Nucleus accumbens (tissue), 56 donors: ENCODE data around the gene TSPAN18.

Experiments used
- DNase-seq, 56 donors: peaks; one replicate each; lab custom pipeline; 2025; lab: John Stamatoyannopoulos, UW

Gene TSPAN18

DNA sequence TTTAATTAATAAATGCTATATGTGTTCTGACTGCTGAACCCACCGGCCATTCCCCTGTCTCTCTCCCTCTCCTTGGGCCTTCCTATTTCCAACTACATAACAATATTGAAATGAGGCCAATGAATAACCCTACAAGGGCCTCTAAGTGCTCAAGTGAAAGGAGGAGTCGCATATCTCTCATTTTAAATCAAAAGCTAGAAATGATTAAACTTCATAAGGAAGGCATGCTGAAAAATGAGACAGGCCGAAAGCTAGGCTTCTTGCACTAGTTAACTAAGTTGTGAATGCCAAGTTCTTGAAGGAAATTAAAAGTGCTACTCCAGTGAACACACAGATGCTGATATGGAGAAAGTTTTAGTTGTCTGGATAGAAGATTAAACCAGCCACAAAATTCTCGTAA lies 109.2 kb downstream of the TSPAN18 start:
- no peak for DNase-seq

DNA sequence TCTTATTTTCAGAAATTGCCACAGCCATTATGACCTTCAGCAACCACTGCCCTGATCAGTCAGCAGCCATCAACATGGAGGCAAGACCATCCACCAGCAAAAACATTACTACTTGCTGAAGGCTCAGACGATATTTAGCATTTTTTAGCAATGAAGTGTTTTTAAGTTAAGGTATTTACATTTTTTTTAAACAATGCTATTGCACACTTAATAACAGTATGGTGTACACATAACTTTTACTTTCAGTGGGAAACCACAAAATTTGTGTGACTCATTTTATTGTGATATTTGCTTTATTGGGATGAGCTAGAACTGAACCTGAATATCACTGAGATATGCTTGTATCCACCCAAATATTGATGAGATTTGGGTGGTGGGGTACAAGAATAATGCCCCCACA lies 110.9 kb downstream of the TSPAN18 start:
- DNase-seq = no peak

DNA sequence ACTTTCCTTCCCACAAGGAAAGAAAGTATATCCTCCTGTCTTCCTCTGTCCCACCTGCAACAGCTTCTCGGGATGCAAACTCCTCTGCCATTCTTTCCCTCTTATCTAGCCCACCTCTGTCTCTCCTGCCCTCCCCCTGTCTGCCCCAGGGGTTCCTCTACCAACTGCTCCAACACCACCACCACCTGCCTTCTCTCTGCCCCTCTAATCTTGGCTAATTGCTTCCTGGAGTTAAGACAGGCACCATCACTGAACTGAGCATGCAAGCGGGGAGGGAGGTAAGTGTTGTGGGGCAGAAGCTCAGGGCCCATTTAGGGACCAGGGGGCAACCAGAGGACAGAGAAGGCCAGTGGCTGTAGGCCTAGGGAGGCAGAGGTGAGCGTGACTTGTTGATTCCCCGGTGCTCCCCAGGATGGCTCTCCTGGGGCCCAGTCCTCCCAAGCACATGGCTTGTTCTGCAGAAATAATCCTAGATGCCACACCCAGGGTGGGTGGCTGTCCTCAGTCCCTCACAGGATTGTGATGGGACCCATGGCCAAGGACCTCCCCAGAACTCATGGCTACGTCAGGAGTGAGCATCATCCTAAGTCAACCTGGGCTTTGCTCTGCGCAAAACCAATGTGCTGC lies 112.8 kb downstream of the TSPAN18 start:
- DNase-seq = no peak

DNA sequence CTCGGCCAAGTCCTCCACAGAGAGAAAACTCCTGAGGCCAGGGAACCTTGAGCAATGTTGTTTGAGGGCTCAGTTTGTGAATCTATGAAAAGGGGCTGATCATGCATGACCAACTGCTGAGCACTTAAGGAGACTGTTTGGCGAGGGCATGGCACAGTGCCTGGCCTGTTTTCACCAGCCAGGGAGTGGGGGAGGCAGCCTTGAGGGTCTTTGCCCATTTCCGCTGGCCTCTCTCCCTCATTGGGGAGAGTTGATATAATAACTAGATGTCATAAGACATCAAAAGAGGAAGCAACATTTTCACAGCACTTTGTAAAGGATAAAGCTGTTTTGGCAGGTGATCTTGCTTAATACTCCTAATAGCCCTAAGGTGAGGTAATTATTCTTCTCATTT lies 113.3 kb downstream of the TSPAN18 start:
- DNase-seq = no peak

DNA sequence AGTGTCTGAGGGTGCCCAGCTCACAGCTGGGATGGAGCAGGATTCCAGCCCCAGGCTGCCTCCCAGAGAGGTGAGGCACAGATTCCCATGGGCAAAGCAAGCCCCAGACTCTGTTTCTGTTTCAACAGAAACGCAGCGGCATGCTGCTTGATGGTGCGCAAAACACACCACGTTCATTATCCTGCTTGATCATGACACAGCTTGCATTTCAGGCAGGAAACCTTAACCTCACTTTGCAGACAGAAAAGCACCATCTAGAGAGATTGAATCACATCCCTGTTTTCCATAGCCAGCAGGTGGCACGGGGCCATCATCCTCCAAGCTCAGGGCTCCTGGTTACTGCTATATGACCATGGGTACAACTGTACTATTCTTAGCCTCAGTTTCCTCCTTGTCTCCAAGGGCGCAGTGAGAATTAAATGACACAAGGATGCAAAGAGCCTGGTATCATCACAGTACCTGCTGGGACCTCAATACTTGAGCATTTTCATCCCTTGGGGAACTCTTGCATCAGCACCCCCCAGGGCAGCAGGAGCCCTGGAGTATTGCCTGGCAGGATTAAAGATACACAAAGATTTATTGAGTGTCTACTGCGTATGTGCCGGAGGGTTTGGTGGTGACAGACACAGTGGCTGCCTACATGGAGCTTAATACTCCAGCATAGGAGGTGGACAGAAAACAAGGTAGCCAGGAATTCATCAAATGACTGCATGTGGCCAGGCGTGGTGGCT lies 113.9 kb downstream of the TSPAN18 start:
- no peak for DNase-seq

DNA sequence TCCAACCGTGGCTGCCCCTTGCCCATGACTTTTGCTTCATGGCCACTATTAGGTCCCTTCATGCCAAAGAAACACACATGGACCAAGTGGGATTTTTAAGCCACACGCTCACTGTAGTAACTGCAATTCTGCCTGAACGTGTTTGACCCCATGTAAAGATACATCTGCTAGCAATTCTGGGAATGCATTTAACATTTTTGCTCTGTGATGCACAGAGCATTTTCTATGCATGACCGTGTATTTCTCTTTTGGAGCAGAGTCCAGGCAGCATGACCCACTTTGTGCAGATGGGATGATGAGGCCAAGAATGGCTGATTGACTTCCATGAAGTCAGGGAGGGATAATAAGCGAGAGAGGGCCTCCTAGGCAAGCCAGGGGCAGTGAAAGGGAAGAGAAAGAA lies 115.5 kb downstream of the TSPAN18 start:
- DNase-seq = no peak

DNA sequence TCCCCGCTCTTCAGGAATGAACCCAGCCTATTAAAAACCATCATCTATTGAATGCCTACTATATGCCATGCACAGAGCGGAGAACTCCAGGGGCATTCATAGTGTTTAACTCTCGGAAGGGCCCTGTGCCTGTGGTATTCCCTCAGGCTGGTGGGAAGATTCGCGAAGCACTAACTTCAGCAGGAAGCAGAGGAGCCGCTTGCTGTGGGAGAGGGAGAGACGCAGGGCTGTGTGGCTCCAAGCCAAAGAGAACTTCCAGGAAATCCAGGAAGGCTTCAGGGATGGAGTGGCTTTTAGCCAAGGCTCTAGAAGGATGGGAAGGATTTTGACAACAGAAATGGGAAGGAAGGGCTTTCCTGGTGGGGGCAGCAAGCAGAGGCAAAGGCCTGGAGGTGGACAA lies 120.1 kb downstream of the TSPAN18 start:
- DNase-seq = no peak

DNA sequence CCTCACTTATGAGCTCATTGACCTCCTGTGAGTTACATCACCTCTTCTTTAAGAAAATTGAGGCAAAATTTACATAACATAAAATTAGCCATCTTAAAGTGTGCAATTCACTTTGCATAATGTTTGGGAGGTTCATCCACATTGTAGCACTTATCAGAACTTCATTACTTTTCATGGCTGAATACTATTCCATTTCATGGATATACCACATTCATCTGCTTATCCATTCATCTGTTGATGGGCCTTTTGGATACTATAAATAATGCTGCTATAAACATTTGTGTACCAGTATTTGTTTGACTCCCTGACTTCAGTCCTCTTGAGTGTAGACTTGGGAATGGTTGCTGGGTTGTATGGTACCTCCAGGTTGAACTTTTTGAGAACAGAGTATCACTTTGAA lies 120.6 kb downstream of the TSPAN18 start:
- no peak for DNase-seq

DNA sequence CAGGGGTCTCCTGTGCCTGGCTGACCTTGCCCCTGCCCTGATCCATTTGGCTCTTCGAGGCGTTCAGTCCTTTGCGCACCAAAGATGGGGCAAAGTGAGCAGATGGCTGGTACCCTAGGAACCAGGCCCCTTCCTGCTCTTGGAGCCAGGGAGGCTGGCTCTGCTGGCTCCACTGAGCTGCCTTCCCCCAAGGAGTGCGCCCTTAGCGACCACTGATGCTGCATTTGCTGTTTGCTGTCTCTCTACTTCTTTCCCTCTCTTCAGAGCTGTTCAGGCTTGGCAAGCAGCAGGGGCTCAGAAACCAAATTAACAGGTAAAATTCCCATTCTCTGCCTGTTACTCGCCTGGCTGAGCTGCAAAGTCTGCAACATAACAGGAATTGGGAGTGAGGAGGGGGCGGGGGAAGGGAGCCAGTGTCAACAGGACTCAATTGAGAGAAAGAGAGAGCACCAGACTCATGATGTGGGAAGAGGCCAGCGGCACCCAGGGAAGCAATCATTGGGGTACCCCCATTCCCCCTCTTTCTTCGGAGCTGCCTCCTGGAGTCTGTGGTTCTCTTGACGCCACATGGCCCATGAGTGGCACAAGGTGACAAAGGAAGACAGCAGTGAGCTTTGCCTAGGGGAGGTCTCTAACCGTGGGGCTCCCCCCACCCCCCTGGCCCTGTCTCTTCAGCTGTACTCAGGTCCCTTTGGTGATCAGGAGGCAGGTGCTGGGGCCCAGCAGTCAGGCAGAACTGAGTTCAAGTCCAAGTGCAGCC lies 121.6 kb downstream of the TSPAN18 start:
- no peak for DNase-seq

DNA sequence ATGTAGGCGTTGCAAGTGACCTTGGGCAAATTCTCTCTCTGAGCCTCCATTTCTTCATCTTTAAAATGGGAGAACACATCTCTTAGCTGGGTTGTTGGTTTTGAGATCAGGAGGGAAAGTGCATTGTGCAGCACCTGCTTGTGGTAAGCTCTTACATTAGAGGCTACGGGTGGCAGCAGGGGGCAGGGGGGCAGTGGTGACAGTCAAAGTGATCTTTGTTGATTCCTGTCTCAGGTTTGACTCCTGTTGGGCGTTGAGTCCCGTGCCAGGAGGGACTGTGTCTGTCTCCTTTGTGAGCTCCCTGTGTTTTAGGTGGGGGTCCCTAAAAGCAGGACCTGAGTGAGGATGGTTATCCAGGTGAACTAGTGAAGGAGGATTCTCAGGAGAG lies 122.2 kb downstream of the TSPAN18 start:
- no peak for DNase-seq

DNA sequence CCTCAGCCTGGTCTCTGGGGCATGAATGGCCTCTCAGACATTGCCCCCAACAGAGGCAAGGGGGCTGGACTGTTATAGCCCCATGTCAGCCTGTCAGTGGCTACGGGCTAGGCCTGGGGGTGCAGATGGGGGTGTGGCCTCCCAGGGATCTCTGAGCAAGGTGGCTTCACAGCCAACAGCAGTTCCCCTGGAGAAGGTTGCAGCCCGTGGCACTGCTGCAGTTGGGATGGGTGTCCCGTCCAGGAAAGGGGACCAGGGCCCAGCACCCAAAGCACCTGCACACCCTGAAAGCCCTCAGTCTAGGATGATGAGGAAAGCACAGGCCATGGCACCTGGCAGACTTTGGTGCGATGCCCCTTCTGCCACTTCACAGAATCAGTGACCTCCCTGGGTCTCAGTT lies 122.7 kb downstream of the TSPAN18 start:
- DNase-seq = no peak

DNA sequence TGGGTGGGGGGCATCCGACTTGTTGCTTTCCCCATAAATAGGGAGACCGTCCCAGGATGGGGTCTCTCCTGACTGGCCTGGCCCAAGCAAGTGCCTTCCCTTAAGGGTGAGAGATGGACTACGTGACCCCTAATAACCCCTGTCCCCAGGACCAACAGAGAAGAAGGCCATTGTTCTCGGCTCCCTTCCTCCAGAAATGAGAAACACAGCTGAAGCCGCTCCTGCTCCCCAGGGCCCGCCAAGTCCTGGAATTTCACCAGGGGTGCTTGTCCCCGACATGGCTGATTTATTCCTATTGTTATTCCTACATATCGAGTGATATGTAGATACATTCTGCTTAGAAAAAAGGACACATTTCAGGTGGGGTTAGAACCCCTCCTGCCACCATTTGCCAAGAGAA lies 123.2 kb downstream of the TSPAN18 start:
- DNase-seq = no peak

DNA sequence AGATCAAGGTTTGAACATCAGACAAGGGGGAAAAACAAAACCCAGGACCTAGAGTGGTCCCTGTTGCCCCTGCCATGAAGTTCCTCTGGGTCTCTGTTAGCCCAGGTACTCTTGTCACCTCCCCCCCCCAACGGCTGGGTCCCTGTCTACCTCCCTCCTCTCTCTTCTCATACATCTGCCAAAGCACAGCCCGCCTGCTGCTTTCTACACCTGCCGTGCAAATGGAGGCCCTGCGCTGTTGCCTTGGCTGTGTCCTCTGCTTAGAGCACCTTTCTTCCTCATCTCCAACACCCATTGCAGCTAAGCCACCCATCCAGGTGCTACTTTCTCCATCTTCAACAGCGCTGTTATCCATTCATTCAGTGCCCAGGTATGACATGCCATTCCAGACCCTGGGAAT lies 124.7 kb downstream of the TSPAN18 start:
- no peak for DNase-seq

DNA sequence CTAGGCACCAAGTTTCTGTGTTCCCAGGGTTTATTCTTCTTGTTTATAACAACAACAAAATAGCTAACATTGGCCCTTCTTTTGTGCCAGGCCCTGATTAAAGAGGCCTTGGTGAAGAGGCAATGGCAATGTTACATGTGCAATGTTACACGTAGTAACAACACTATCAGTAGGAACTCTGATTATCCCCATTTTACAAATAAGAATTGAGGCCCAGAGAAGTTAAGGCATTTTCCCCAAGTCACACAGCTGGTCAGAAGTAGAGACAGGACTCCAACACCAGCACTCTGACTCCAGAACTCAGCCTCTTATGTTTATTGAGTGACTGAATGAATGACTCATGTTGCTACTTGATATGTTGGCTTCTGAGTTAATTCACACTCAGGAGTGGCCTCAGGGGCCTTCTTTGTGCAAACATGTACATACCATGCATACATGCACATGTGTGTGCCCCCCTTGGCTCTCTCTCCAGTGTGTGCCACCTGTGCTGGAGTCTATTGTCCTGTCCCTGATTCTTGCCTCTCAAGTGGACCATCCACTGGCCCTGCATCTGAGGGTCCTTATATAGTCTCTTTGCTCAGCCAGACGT lies 125.5 kb downstream of the TSPAN18 start:
- no peak for DNase-seq

DNA sequence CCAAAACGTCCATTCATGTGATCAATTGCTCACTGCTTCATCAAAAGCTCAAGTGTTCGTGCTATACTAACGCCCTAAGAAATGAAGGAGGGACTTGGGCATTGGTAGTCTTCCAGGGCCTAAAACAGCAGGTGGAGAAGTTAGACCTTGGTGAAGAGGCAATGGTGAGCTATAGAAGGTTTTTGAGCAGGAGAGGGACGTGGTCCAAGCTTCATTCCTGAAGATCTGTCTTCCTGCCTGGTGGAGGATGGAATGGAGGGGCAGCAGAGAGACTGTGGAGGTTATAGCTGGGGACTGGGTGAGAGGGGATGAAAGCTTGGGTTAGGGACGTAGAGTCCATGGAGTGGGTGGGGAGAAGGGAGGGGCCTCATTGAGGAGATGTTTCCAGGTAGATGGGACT lies 126.2 kb downstream of the TSPAN18 start:
- DNase-seq = no peak

DNA sequence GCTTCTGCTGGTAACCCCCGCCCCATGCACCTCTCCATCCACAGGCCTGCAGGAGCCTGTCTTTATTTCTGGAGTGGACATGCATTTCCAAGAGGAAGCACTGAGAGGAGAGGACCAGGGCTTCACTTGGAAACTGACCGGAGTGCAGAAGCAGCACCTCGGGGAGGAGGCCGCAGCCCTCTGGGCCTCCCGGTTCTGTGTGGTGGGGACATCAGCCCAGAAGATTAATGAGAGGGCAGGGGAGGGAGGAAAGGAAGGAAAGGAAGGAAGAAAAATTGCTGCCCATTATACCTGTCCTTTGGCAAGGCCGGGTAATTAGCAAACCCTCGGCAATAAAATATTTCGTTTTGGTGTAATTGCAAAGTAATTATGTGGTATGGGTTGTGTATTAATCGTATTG lies 126.9 kb downstream of the TSPAN18 start:
- DNase-seq = no peak

DNA sequence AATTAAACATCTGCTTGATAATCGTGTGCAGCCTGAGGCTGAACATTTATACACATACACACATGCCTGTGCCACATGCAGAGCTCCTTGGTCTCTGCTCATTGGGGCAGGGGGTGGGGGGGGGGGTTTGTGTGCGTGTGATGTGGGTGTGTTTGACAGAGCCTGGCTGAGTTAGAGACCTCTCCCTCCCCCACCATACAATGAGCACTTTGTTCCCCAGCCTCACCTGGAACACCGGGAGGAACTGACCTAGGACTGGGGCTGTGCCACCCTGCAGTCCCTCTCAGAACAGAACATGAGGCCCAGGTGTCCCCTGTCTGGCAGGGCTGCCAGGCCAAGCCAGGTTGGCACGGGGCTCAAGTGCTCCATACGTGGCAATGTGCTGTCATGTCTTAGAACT lies 127.3 kb downstream of the TSPAN18 start:
- DNase-seq = no peak

DNA sequence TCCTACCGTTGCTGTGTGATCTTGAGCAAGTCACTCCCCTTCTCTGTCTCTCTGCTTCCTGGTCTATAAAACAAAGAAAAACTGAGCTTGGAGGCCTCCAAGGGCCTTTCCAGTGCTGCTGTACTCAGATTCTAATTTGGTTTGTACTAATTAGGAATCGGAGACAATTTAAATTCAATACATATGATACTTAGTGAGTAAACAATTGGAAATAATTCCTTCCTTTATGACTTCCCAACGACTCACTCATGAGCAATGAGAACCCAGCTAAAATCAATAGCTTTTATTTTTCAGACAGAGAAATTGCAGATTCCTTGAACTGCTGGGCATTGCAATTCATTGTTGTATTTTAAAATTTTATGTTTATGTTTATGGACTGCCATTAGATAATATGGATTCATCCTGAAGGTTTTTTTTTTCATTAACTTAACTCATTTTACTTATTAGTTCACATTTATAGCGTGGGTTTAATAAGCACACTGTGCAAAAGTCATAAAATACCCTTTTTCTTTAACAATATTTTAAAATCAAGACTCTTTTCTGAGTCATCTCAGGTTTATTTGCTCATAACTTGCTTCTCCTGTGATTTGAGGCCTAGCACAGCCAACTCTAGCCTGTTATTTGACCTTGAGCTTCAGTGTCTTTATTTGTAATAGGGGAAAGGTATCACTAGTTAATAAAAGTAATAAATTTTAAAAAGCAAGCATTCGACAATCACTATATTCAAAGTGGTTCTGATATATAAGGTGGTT lies 128.2 kb downstream of the TSPAN18 start:
- no peak for DNase-seq

DNA sequence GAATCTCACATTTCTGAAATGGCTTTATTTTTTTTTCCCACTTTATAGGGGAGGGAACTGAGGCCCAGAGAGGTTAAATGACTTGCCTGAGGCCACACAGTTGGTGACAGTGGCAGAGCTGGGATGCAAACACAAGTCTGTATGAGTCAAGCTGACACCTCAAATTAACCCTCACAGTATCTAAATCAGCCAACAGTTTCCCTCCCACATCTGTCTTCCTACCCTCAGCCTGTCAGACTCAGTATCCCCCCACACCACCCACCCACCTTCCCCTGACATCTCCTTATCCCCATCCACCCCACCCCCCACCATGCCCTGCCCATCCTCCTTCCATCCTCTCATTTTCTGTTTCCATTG lies 128.7 kb downstream of the TSPAN18 start:
- DNase-seq = no peak

DNA sequence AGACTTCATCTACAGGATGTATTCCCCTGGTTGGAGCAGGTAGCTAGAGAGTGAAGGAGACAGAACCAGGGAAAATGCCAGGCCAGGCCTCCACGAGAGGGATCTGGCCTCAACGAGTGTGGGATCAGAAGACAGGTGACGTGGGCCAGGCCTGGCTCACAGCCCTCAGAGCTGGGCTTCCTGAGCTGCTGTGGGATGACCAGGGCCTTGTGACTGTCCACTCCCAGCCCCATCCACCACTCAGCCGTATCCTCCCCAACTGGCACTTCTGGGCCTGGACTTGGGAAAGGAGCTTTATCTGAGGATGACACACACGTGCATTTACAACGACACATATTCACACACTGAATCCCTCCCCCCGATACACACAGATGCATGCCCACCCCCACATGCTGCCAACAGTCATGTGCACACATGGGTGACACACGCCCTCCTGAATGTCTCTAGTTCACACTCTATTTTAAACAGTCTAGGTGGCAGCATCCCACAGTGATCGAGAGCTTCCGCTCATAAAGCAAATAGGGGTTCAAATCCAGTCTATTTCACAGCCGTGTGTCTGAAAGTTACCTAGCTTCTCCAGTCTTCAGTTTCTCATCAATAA lies 130.8 kb downstream of the TSPAN18 start:
- peak in 1 of 56 donors; percentile 24 for DNase-seq
